Measurements from ENCODE around the gene SLC18B1. TPM values are rescaled to one million over a fixed set of nuclear protein-coding genes. Genes with fewer than 3 reads are reported as not detected.

The SLC18B1 gene
- total and polyA plus RNA-seq, 2 of the 8 experiments (the other 6 are each of a cell fraction or from before 2014, with no cell fraction given): 17.2 to 23.4 TPM

GRCh38 chr6:132785936-132786335 lies 12.5 kb downstream of the SLC18B1 start (continued):
- TF ChIP-seq KDM4A (IDR thresholded peaks at IDR 0.05; ENCODE audit: low read depth, low read length, severe bottlenecking): no peak
- TF ChIP-seq SIRT6 (IDR thresholded peaks at IDR 0.05; ENCODE audit: low read length): no peak
- no peak for TF ChIP-seq PHF8 (conservative IDR thresholded peaks at IDR 0.05; ENCODE audit: low read depth, low read length)
- no peak for TF ChIP-seq CHD2 (IDR thresholded peaks at IDR 0.05; ENCODE audit: low read length)
- no peak for TF ChIP-seq TAF7 (optimal IDR thresholded peaks at IDR 0.05; ENCODE audit: borderline replicate concordance, low read depth, low read length)
- no peak for TF ChIP-seq GABPA (IDR thresholded peaks at IDR 0.05; ENCODE audit: borderline replicate concordance, insufficient read depth, low read length)

All from H1 (cell line).